ENCODE results near the gene PRAC1.

Gene PRAC1

DNA sequence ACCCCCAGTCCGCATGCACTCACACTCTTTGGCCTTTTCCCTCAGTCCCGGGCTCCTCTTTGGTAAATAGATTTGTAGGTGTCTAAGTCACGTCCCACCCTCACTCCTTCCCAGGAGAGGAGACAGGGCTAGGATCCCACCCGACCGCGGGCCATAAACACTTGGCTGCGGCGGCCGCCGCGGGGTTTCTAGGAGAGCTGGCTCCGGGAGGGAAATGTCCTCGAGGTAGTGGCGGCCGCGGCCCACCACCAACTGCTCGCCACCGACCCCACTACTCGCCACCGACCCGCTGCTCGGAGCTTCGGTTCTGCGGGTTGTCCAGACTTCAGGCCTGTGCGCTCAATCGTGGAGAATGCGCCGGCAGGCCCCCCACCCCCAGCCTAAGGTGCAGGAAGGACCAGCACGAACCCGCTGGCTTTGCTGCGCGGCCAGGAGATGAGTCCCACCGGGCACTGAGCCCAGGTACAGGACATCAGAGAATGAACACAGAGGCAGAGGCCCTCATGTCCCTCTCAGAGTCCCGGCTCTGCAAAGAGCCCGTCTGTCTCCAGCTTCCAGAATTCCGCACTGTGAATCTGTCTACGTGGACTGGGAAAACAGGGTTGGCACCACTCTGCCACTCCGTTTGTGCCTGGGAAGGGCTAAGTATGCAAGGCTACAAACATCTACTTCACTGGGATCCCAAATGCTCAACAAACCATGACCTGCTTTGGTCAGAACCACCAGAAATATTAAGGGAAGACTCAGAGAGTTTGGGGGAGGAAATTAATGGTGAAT lies 3.2 kb upstream of the PRAC1 start:
- Histone ChIP-seq H3K4me1 (ENCODE audit: control insufficient read depth in 1 of 2, insufficient read depth in 2 of 2, low read length in 2 of 2) (peaks cover 28 to 34% of the 10 kb centered on the region in 2 donors), H3K27me3 (ENCODE audit: control insufficient read depth in 1 of 2, insufficient read depth in 2 of 2, low read length in 2 of 2) (peaks cover 93 to 94% of the 10 kb centered on the region in 2 donors), H3K9ac (ENCODE audit: low read depth in 1 of 2, low read length in 2 of 2) (peak overlapping the region in 1 of 2 donors; percentile 6), H3K9me3 (ENCODE audit: control insufficient read depth in 1 of 2, low read length in 2 of 2) (no peaks in the 10 kb centered on the region), H3K27ac (ENCODE audit: low read depth, low read length) (no peak overlapping the region), H3K36me3 (ENCODE audit: control insufficient read depth in 1 of 2, insufficient read depth in 2 of 2, low read length in 2 of 2) (no peaks in the 10 kb centered on the region), H3K4me3 (ENCODE audit: low read depth in 1 of 2, low read length in 2 of 2) (peak overlapping the region; percentile 16 to 33)

DNA sequence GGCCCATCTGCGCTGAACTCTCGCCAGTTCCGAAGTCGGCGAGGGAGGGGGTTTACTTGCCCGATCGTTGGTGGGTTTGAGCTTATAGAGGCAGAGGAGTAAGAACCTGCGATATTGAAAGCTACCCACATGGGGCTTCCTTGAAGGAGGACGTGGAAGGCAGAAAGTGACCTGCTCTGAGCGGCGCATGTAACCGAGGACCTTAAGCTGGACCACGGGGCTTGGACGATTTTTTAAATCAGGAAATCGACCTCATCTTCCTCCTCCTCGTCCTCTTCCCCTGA lies 2.6 kb upstream of the PRAC1 start:
- Histone ChIP-seq H3K4me3 (ENCODE audit: low read depth in 1 of 2, low read length in 2 of 2) (peak overlapping the region; percentile 16 to 33), H3K9ac (ENCODE audit: low read depth in 1 of 2, low read length in 2 of 2) (peak overlapping the region in 1 of 2 donors; percentile 6), H3K27ac (ENCODE audit: low read depth, low read length) (no peak overlapping the region), H3K36me3 (ENCODE audit: control insufficient read depth in 1 of 2, insufficient read depth in 2 of 2, low read length in 2 of 2) (no peaks in the 10 kb centered on the region), H3K4me1 (ENCODE audit: control insufficient read depth in 1 of 2, insufficient read depth in 2 of 2, low read length in 2 of 2) (peaks cover 28 to 34% of the 10 kb centered on the region in 2 donors), H3K27me3 (ENCODE audit: control insufficient read depth in 1 of 2, insufficient read depth in 2 of 2, low read length in 2 of 2) (peaks cover 93 to 94% of the 10 kb centered on the region in 2 donors), H3K9me3 (ENCODE audit: control insufficient read depth in 1 of 2, low read length in 2 of 2) (no peaks in the 10 kb centered on the region)

DNA sequence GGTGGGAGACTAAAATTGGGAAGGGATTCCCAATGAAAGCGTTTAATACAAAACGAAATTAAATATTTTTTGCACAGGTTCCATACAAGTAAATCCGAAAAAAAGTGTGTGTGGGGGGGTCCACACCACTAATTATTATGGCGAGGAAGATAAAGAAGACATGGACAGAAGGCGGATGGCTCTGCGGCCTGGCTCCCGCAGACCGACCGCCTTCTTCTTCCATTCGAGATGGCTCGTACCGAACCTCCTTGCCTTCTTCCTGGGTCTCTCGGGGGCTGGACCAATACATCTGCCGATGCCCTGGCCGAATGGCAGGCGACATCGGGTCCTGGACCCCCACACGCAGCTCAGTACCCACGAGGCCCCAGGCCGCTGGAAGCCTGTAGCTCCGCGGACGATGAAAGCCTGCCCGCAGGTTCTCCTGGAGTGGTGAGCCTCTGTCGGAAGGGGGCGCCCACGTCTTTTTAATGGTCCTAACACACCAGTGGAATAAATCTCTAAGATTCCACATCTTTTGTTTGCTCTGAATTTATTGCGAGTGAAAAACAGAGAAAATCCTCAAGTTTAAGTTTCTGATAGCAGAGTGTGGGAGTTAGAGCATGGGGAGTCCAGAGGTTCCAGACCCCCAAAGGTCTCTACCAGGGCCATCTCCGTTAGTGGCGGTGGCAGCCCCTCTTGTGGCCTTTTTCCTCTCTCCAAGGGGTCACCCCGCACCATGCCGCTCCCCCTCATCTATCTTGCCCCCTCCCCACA lies 2.1 kb upstream of the PRAC1 start:
- Histone ChIP-seq H3K4me1 (ENCODE audit: control insufficient read depth in 1 of 2, insufficient read depth in 2 of 2, low read length in 2 of 2) (peaks cover 30 to 34% of the 10 kb centered on the region in 2 donors), H3K4me3 (ENCODE audit: low read depth in 1 of 2, low read length in 2 of 2) (peak overlapping the region; percentile 16 to 33), H3K9ac (ENCODE audit: low read depth in 1 of 2, low read length in 2 of 2) (no peak overlapping the region), H3K27me3 (ENCODE audit: control insufficient read depth in 1 of 2, insufficient read depth in 2 of 2, low read length in 2 of 2) (peaks cover 93 to 94% of the 10 kb centered on the region in 2 donors), H3K36me3 (ENCODE audit: control insufficient read depth in 1 of 2, insufficient read depth in 2 of 2, low read length in 2 of 2) (no peaks in the 10 kb centered on the region), H3K27ac (ENCODE audit: low read depth, low read length) (no peak overlapping the region), H3K9me3 (ENCODE audit: control insufficient read depth in 1 of 2, low read length in 2 of 2) (no peaks in the 10 kb centered on the region)

DNA sequence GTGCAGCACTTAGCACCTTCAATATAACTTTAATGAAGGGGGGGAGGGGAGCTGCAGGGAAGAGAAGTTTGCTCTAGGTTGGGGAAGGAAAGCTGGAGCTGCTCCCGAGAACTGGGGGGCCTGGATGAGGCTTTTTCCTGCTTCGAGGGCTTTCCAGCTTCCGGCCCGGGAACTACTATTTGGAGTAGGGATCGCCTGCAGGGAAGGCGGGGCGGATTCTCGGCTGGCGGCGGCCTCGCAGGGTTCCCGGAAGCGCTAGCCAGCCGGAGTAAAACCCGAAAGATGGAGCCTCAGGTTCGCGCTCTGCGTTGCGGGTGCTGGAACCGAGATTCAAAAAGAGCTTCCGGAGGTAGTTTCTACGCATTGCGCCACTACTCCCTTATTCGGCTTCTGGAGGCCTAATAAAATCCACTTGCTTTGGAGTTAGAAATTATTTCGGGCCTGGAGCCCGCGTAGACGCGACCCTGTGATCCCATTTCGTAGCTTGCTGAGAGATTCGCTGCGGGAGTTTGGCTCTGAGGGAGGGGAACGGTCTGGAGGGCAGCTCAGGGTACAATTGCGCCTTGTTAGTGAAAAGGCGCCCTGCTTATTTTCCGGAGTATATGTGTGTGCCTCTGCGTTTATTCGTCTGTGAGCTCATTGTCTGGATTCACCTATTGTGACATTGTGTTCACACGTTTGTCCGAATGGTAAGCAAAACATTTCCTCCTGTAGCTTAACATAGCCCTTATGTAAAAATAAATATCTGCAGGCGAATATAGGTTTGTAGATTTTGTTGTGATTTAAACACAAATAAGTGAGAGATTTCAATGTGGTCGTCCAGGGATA lies 1.3 kb upstream of the PRAC1 start:
- Histone ChIP-seq H3K9ac (ENCODE audit: low read depth in 1 of 2, low read length in 2 of 2) (no peak overlapping the region), H3K4me3 (ENCODE audit: low read depth in 1 of 2, low read length in 2 of 2) (peak overlapping the region; percentile 40 to 53), H3K27me3 (ENCODE audit: control insufficient read depth in 1 of 2, insufficient read depth in 2 of 2, low read length in 2 of 2) (peaks cover 94 to 96% of the 10 kb centered on the region in 2 donors), H3K4me1 (ENCODE audit: control insufficient read depth in 1 of 2, insufficient read depth in 2 of 2, low read length in 2 of 2) (peaks cover 30 to 37% of the 10 kb centered on the region in 2 donors), H3K36me3 (ENCODE audit: control insufficient read depth in 1 of 2, insufficient read depth in 2 of 2, low read length in 2 of 2) (no peaks in the 10 kb centered on the region), H3K9me3 (ENCODE audit: control insufficient read depth in 1 of 2, low read length in 2 of 2) (no peaks in the 10 kb centered on the region), H3K27ac (ENCODE audit: low read depth, low read length) (no peak overlapping the region)

DNA sequence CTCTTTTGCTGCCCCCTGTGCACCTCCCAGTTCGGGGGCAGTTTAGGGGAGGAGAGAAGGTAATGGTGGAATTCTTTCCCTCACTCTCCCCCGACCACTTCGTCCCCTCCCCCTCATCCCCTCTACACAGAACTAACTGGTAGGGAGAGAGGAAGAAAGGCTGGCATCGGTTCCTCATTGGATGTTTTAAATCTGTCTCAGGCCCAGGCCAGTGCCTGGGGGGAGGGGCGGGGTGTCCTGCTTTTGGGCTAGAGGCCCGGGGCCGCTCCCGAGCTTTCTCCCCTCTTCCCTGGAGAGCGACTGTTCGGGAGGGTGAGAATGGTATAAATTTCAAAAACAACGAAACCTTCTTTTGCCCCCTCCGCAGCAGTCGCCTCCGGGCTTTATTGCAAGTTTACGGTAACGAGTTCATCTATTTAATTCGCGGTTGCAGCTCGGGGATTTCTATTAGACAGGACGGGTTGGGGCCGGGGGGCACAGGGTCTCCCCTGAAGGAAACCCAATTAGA lies 651 bp upstream of the PRAC1 start, which contains the start of gene PRAC2:
Gene PRAC2 (plus strand): TSS at position 271 of the 508 bp plus-strand sequence. CDS start 1,226 bp downstream, outside the sequence.
- Histone ChIP-seq H3K27ac (ENCODE audit: low read depth, low read length) (no peak within 1 kb of the TSS), H3K4me1 (ENCODE audit: control insufficient read depth in 1 of 2, insufficient read depth in 2 of 2, low read length in 2 of 2) (peaks cover 30 to 35% of the 10 kb centered on the region in 2 donors), H3K36me3 (ENCODE audit: control insufficient read depth in 1 of 2, insufficient read depth in 2 of 2, low read length in 2 of 2) (no peaks in the 10 kb centered on the region), H3K9ac (ENCODE audit: low read depth in 1 of 2, low read length in 2 of 2) (no peak within 1 kb of the TSS), H3K9me3 (ENCODE audit: control insufficient read depth in 1 of 2, low read length in 2 of 2) (no peaks in the 10 kb centered on the region), H3K27me3 (ENCODE audit: control insufficient read depth in 1 of 2, insufficient read depth in 2 of 2, low read length in 2 of 2) (peaks cover 94 to 95% of the 10 kb centered on the region in 2 donors), H3K4me3 (ENCODE audit: low read depth in 1 of 2, low read length in 2 of 2) (peak within 1 kb of the TSS; percentile 40 to 53)

DNA sequence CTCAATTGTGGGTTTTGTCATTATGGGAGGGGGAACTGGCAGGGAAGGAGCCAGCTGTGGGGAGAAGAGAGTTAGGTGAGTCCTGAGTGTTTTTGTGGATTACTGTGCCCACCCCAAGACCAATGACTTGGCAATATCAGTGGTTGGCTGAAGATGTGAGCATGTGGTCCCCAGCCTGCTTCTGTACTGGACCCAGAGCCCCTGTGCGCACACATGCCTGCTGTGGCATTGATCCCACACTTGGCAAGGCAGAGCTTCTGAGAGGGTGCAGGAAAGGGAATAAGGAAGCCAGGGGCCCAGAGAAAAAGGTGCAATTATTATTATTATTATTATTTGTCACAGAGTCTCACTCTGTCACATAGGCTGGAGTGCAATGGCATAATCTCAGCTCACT lies 1.3 kb downstream of the PRAC1 start:
- Histone ChIP-seq H3K27me3 (ENCODE audit: control insufficient read depth in 1 of 2, insufficient read depth in 2 of 2, low read length in 2 of 2) (peaks cover 91% of the 10 kb centered on the region in 2 donors), H3K4me3 (ENCODE audit: low read depth in 1 of 2, low read length in 2 of 2) (no peak overlapping the region), H3K4me1 (ENCODE audit: control insufficient read depth in 1 of 2, insufficient read depth in 2 of 2, low read length in 2 of 2) (peaks cover 27 to 30% of the 10 kb centered on the region in 2 donors), H3K9ac (ENCODE audit: low read depth in 1 of 2, low read length in 2 of 2) (no peak overlapping the region), H3K36me3 (ENCODE audit: control insufficient read depth in 1 of 2, insufficient read depth in 2 of 2, low read length in 2 of 2) (no peaks in the 10 kb centered on the region), H3K9me3 (ENCODE audit: control insufficient read depth in 1 of 2, low read length in 2 of 2) (no peaks in the 10 kb centered on the region), H3K27ac (ENCODE audit: low read depth, low read length) (no peak overlapping the region)

DNA sequence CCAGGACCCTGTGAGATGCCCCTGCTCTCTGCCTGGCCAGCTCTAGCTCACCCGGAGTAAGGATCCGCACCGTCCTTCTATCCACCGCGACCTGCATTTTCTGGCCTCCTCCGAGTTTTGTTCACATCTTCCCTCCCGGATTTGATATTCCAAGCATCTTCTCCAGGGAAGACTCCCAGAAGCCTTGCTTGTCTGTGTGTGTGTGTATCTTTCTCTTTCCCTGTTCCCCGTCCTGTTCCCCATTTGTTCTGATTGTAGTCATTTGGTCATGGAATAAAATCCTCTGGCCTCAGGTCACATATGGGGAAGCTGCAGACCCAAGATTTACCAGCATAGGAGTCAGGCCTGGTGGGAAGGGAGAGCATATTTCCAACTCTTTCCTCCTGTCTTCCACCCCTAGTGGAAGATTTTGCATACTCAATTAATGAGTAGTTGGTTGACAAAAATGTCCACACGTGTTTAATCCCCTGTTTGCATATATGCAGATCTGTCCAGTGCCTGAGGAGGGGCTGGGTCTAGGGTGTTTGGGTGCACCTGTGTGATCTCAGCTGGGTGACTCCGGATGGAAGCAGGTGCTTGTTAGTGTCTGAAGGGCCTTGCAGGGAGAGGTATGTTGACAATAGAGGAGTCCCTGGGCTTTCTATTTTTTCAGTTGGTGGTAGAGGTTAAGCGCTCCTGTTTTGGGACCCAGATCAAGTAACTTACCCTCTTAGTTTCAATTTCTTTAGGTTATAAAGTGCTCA lies 1.9 kb downstream of the PRAC1 start:
- H3K9me3 ChIP-seq (ENCODE audit: control insufficient read depth in 1 of 2, low read length in 2 of 2) = no peaks in the 10 kb centered on the region
- no peak overlapping the region for H3K9ac ChIP-seq (ENCODE audit: low read depth in 1 of 2, low read length in 2 of 2)
- H3K27ac ChIP-seq (ENCODE audit: low read depth, low read length) = no peak overlapping the region
- H3K4me3 ChIP-seq (ENCODE audit: low read depth in 1 of 2, low read length in 2 of 2) = no peak overlapping the region
- no peaks in the 10 kb centered on the region for H3K36me3 ChIP-seq (ENCODE audit: control insufficient read depth in 1 of 2, insufficient read depth in 2 of 2, low read length in 2 of 2)
- H3K27me3 ChIP-seq (ENCODE audit: control insufficient read depth in 1 of 2, insufficient read depth in 2 of 2, low read length in 2 of 2) = peaks cover 87 to 88% of the 10 kb centered on the region in 2 donors
- peaks cover 26 to 27% of the 10 kb centered on the region in 2 donors for H3K4me1 ChIP-seq (ENCODE audit: control insufficient read depth in 1 of 2, insufficient read depth in 2 of 2, low read length in 2 of 2)

DNA sequence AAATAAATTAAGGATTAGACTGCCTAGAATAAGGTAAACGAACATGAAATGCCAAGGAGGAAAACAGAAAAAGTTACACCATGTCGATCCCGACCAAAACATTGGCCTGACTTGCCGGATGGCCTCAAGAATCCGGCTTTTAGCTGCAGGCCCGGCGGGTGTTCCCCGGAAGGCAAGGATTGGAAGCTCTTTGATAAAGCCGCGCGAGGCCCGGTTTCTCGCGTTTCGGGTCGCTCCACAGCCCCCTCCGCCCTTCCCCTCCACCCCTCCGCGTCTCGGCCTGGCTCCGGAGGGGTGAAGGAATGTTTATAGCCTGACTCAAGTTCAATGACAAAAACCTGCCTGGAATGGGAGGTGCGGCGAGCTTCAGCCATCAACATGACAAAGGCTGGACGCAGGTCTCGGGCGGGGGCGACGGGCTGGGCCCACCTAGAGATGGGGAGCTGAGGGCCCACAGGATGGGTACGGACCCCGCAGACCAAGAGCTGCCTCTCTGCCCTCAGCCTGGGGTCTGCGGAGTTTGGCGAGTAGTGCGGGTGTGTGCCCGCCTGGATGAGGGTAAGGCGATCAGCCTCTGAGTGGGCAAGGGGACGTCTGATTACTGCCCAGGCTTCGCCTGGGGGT lies 2.6 kb downstream of the PRAC1 start:
- Histone ChIP-seq H3K27ac (ENCODE audit: low read depth, low read length) (no peak overlapping the region), H3K27me3 (ENCODE audit: control insufficient read depth in 1 of 2, insufficient read depth in 2 of 2, low read length in 2 of 2) (peaks cover 80 to 85% of the 10 kb centered on the region in 2 donors), H3K9ac (ENCODE audit: low read depth in 1 of 2, low read length in 2 of 2) (no peak overlapping the region), H3K9me3 (ENCODE audit: control insufficient read depth in 1 of 2, low read length in 2 of 2) (no peaks in the 10 kb centered on the region), H3K4me3 (ENCODE audit: low read depth in 1 of 2, low read length in 2 of 2) (no peak overlapping the region), H3K36me3 (ENCODE audit: control insufficient read depth in 1 of 2, insufficient read depth in 2 of 2, low read length in 2 of 2) (no peaks in the 10 kb centered on the region), H3K4me1 (ENCODE audit: control insufficient read depth in 1 of 2, insufficient read depth in 2 of 2, low read length in 2 of 2) (peaks cover 21% of the 10 kb centered on the region in 2 donors)

All from duodenal mucosa (tissue), 2 donors.